ENCODE results near the gene COASY. TPM values are rescaled to one million over a fixed set of nuclear protein-coding genes. Genes with fewer than 3 reads are reported as not detected.
"Not testable (repeated sequence)": the region's sequence is repeated elsewhere in the genome, so short reads cannot be mapped to it uniquely, and the experiment has no call there.

Gene COASY
- total RNA-seq, 1 donor from 2014 or later, result 51.7 TPM

- no peak overlapping the region for H3K27ac Mint-ChIP-seq (ENCODE audit: unreplicated experiment)
- peaks cover 10% of the 10 kb centered on the region for H3K36me3 Mint-ChIP-seq (ENCODE audit: unreplicated experiment)
- no peaks in the 10 kb centered on the region for H3K9me3 Mint-ChIP-seq (ENCODE audit: unreplicated experiment)
- H3K4me3 Mint-ChIP-seq (ENCODE audit: unreplicated experiment), result no peak overlapping the region
- H3K4me1 Mint-ChIP-seq (ENCODE audit: unreplicated experiment), result peaks cover 3% of the 10 kb centered on the region
- no peak for DNase-seq (ENCODE audit: extremely low spot score, unreplicated experiment)
- no peaks in the 10 kb centered on the region for H3K27me3 Mint-ChIP-seq (ENCODE audit: unreplicated experiment)
- TF ChIP-seq CTCF (IDR thresholded peaks at IDR 0.05), result no peak
Measured at GRCh38 chr17:42547698-42548069, 14.3 kb upstream of the COASY start.

GRCh38 chr17:42548070-42548837, 13.7 kb upstream of the COASY start:
- Mint-ChIP-seq H3K4me1 (ENCODE audit: unreplicated experiment) (peaks cover 4% of the 10 kb centered on the region), H3K4me3 (ENCODE audit: unreplicated experiment) (no peak overlapping the region), H3K27ac (ENCODE audit: unreplicated experiment) (no peak overlapping the region), H3K27me3 (ENCODE audit: unreplicated experiment) (no peaks in the 10 kb centered on the region), H3K9me3 (ENCODE audit: unreplicated experiment) (no peaks in the 10 kb centered on the region), H3K36me3 (ENCODE audit: unreplicated experiment) (peaks cover 5% of the 10 kb centered on the region)
- no peak for TF ChIP-seq CTCF (IDR thresholded peaks at IDR 0.05)
- DNase-seq (ENCODE audit: extremely low spot score, unreplicated experiment), result no peak

- peaks cover 5% of the 10 kb centered on the region for H3K36me3 Mint-ChIP-seq (ENCODE audit: unreplicated experiment)
- H3K9me3 Mint-ChIP-seq (ENCODE audit: unreplicated experiment), result no peaks in the 10 kb centered on the region
- no peak for TF ChIP-seq CTCF (IDR thresholded peaks at IDR 0.05)
- peaks cover 10% of the 10 kb centered on the region for H3K4me1 Mint-ChIP-seq (ENCODE audit: unreplicated experiment)
- H3K27ac Mint-ChIP-seq (ENCODE audit: unreplicated experiment), result no peak overlapping the region
- H3K4me3 Mint-ChIP-seq (ENCODE audit: unreplicated experiment), result no peak overlapping the region
- DNase-seq (ENCODE audit: extremely low spot score, unreplicated experiment), result no peak
- no peaks in the 10 kb centered on the region for H3K27me3 Mint-ChIP-seq (ENCODE audit: unreplicated experiment)
Measured at GRCh38 chr17:42548993-42549755, 12.8 kb upstream of the COASY start.

- H3K27me3 Mint-ChIP-seq (ENCODE audit: unreplicated experiment); H3K36me3 Mint-ChIP-seq (ENCODE audit: unreplicated experiment); H3K9me3 Mint-ChIP-seq (ENCODE audit: unreplicated experiment); DNase-seq (ENCODE audit: extremely low spot score, unreplicated experiment): not testable (repeated sequence)
- H3K4me1 Mint-ChIP-seq (ENCODE audit: unreplicated experiment), result peaks cover 24% of the 10 kb centered on the region
- H3K27ac Mint-ChIP-seq (ENCODE audit: unreplicated experiment), result peak within 1 kb of the TSS; percentile 54
- H3K4me3 Mint-ChIP-seq (ENCODE audit: unreplicated experiment), result peak within 1 kb of the TSS; percentile 91
Measured at GRCh38 chr17:42552736-42553135, 9.2 kb upstream of the COASY start, which contains the start of gene HSD17B1. TSS of gene HSD17B1 (plus strand) at chr17:42552923. CDS start at chr17:42552934, 11 bp downstream.

GRCh38 chr17:42553161-42553818, 8.7 kb upstream of the COASY start:
- TF ChIP-seq CTCF (IDR thresholded peaks at IDR 0.05), result no peak
- H3K27ac Mint-ChIP-seq (ENCODE audit: unreplicated experiment), result peak overlapping the region; percentile 54

More at GRCh38 chr17:42553161-42553818, 8.7 kb upstream of the COASY start:
- Mint-ChIP-seq H3K27me3 (ENCODE audit: unreplicated experiment) (no peaks in the 10 kb centered on the region), H3K9me3 (ENCODE audit: unreplicated experiment) (no peaks in the 10 kb centered on the region), H3K36me3 (ENCODE audit: unreplicated experiment) (peaks cover 4% of the 10 kb centered on the region), H3K4me3 (ENCODE audit: unreplicated experiment) (peak overlapping the region; percentile 91), H3K4me1 (ENCODE audit: unreplicated experiment) (peaks cover 24% of the 10 kb centered on the region)
- DNase-seq (ENCODE audit: extremely low spot score, unreplicated experiment), result no peak

Measured in osteocyte (in vitro differentiated cells).